B cell (primary cell): ENCODE results near the gene RPTOR. TPM values are rescaled to one million over a fixed set of nuclear protein-coding genes. Genes with fewer than 3 reads are reported as not detected.

Experiments
- ATAC-seq: fragments of 200-7000 bp; cut with Tn5 transposase; one replicate; pipeline ENCODE4 v1.10.0; 2021; ENCODE audit warnings: low read depth, mild to moderate bottlenecking, moderate number of reproducible peaks, moderate library complexity
- CTCF ChIA-PET: fragments of 350-600 bp; sonication (Branson Sonifier 250); formaldehyde crosslinking; loops from one replicate; lab custom pipeline; 2021; ENCODE audit warnings: antibody characterized with exemption, inconsistent platforms; lab: Charles Lee
- POLR2A ChIA-PET: fragments of 350-600 bp; sonication (Branson Sonifier 250); formaldehyde crosslinking; loops from one replicate; lab custom pipeline; 2021; ENCODE audit warnings: antibody characterized with exemption; lab: Charles Lee
- DNase-seq: peaks from one replicate; pipeline ENCODE4 v3.0.0; 2013
- H2AFZ ChIP-seq: 2 replicates; pipeline ENCODE4 v1.6.1; 2012; ENCODE audit warnings: mild to moderate bottlenecking, low read depth, low read length; ENCODE audit not compliant: insufficient read depth, poor library complexity, severe bottlenecking
- H3K27ac ChIP-seq, 2 donors: 1 replicate in 1 of 2; 2 replicates in 1 of 2; pipeline ENCODE4 v1.5.1; 2012 to 2013; ENCODE audit warnings: low read length in 2 of 2, mild to moderate bottlenecking in 2 of 2, moderate library complexity in 1 of 2
- H3K27me3 ChIP-seq, 4 experiments: fragments of 200-600 bp in 1 of 4; sonication (generic) in 1 of 4; replicated peaks in 1 of 4; 1 replicate in 2 of 4; 2 replicates in 2 of 4; pipeline versions ENCODE4 v1.6.1 to v1.7.0; 2013 to 2016; ENCODE audit warnings: low read length in 3 of 4, mild to moderate bottlenecking in 2 of 4, mixed read lengths in 1 of 4, moderate library complexity in 1 of 4; ENCODE audit not compliant: insufficient read depth in 4 of 4, control insufficient read depth in 3 of 4; ENCODE audit errors: control extremely low read depth in 1 of 4
- H3K36me3 ChIP-seq, 2 experiments: replicated peaks in 1 of 2; 1 replicate in 1 of 2; 2 replicates in 1 of 2; pipeline versions ENCODE4 v1.6.1 to v1.7.1; 2013; ENCODE audit warnings: low read length in 1 of 2; ENCODE audit not compliant: insufficient read depth in 2 of 2, control insufficient read depth in 1 of 2; ENCODE audit errors: control extremely low read depth in 1 of 2, extremely low read depth in 1 of 2
- H3K4me1 ChIP-seq, 2 donors: fragments of 200-600 bp in 1 of 2; sonication (generic) in 1 of 2; 1 replicate in 1 of 2; 2 replicates in 1 of 2; pipeline versions ENCODE4 v1.5.1 to v1.6.1; 2013 to 2017; ENCODE audit warnings: low read length in 2 of 2; ENCODE audit not compliant: control insufficient read depth in 2 of 2, insufficient read depth in 2 of 2
- H3K4me2 ChIP-seq: replicated peaks from 2 replicates; pipeline ENCODE3; 2012; ENCODE audit warnings: mild to moderate bottlenecking, low read depth, low read length; ENCODE audit not compliant: poor library complexity, severe bottlenecking
- H3K4me3 ChIP-seq, 5 experiments: fragments of 200-600 bp in 1 of 5; sonication (generic) in 1 of 5; 1 replicate in 3 of 5; 2 replicates in 2 of 5; pipeline versions ENCODE4 v1.5.1 to v1.7.0; 2011 to 2016; ENCODE audit warnings: low read length in 4 of 5, mild to moderate bottlenecking in 4 of 5, low read depth in 2 of 5, control low read depth in 1 of 5, moderate library complexity in 1 of 5; ENCODE audit not compliant: insufficient read depth in 1 of 5; ENCODE audit errors: control extremely low read depth in 1 of 5, extremely low read depth in 1 of 5
- H3K79me2 ChIP-seq: fragments of 200-600 bp; sonication (generic); one replicate; pipeline ENCODE4 v1.6.0; 2016; ENCODE audit warnings: low read length; ENCODE audit not compliant: control insufficient read depth, insufficient read depth
- H3K9ac ChIP-seq: fragments of 200-600 bp; sonication (generic); 2 replicates; pipeline ENCODE4 v1.6.1; 2017; ENCODE audit warnings: mild to moderate bottlenecking, low read length, moderate library complexity
- H3K9me3 ChIP-seq, 3 donors: one replicate each; pipeline versions ENCODE4 v1.6.1 to v1.7.1; 2013; ENCODE audit warnings: low read length in 2 of 3; ENCODE audit not compliant: control insufficient read depth in 2 of 3, insufficient read depth in 1 of 3; ENCODE audit errors: control extremely low read depth in 1 of 3
- H4K20me1 ChIP-seq: 2 replicates; pipeline ENCODE4 v1.6.0; 2012; ENCODE audit warnings: mild to moderate bottlenecking, low read length; ENCODE audit not compliant: insufficient read depth, control insufficient read depth, poor library complexity, severe bottlenecking
- H3K27ac Mint-ChIP-seq: one replicate; pipeline ENCODE4 v1.8.0; 2021; ENCODE audit warnings: mixed read lengths
- H3K27me3 Mint-ChIP-seq: one replicate; pipeline ENCODE4 v1.8.0; 2021; ENCODE audit warnings: mixed read lengths
- H3K4me1 Mint-ChIP-seq: one replicate; pipeline ENCODE4 v1.8.0; 2021; ENCODE audit warnings: mixed read lengths
- H3K4me3 Mint-ChIP-seq: one replicate; pipeline ENCODE4 v1.8.0; 2021; ENCODE audit warnings: mixed read lengths
- H3K9me3 Mint-ChIP-seq: one replicate; pipeline ENCODE4 v1.8.0; 2022; ENCODE audit warnings: mixed read lengths; ENCODE audit not compliant: insufficient read depth
- CTCF ChIP-seq: fragments of 200-600 bp; IDR thresholded peaks from one replicate; pipeline ENCODE4 v1.8.0; 2022; ENCODE audit warnings: antibody characterized with exemption, mild to moderate bottlenecking
- EZH2 ChIP-seq: IDR thresholded peaks from 2 replicates; pipeline ENCODE4 v1.6.1; 2012; ENCODE audit warnings: borderline replicate concordance, low read depth, mild to moderate bottlenecking, moderate library complexity, low read length; ENCODE audit not compliant: insufficient read depth, poor library complexity, severe bottlenecking
- WGBS: methylation state at CpG from one replicate; pipeline ENCODE4 v1.1.5; 2013; ENCODE audit warnings: missing lambda C conversion rate; ENCODE audit not compliant: insufficient coverage; 5-methylcytosine and 5-hydroxymethylcytosine counted together
- intact Hi-C: fragments of 100-400 bp; cut with micrococcal nuclease; formaldehyde crosslinking; loops from one replicate; pipeline ENCODE4 v1.10.0; 2022
- polyA plus RNA-seq: library from polyadenylated mRNA; depleted of rRNA; stranded (reverse); fragments of >200 nt; gene quantifications from 2 replicates; pipeline ENCODE4 v1.2.3, GENCODE V29; 2012
- total RNA-seq, 2 donors: library from RNA; stranded (reverse); fragments of 120-200 nt in 1 of 2; gene quantifications; 1 replicate in 1 of 2; 2 replicates in 1 of 2; pipeline versions ENCODE4 v1.2.3 to v1.2.4, GENCODE V29; 2013 to 2022

The RPTOR gene
- total and polyA plus RNA-seq, 2 donors (not counting 1 experiment from before 2014, with no cell fraction given), result 13.4 to 58.8 TPM

GRCh38 chr17:80676564-80676963 lies 131.9 kb downstream of the RPTOR start:
- intact Hi-C loops, result no loop called here
- Histone ChIP-seq H3K9ac (no peak overlapping the region), H4K20me1 (peaks cover 14% of the 10 kb centered on the region), H3K4me1 (peaks cover 13 to 20% of the 10 kb centered on the region in 2 donors), H3K79me2 (peaks cover 59% of the 10 kb centered on the region), H3K4me2 (no peak overlapping the region), H3K27me3 (no peaks in the 10 kb centered on the region), H3K4me3 (no peak overlapping the region), H2AFZ (no peak overlapping the region), H3K36me3 (no peaks in the 10 kb centered on the region), H3K9me3 (peaks cover 0 to 5% (median 0%) of the 10 kb centered on the region in 3 donors), H3K27ac (no peak overlapping the region)
- no peak for ATAC-seq
- ChIA-PET CTCF (no interaction called here), POLR2A (no interaction called here)
- no peaks in the 10 kb centered on the region for H3K27me3 Mint-ChIP-seq
- H3K9me3 Mint-ChIP-seq, result no peaks in the 10 kb centered on the region
- 100% methylated on average over 8 of the region's 9 CpGs for WGBS
- DNase-seq, result no peak
- no peak overlapping the region for H3K27ac Mint-ChIP-seq
- H3K4me3 Mint-ChIP-seq, result no peak overlapping the region
- TF ChIP-seq CTCF, result no peak
- TF ChIP-seq EZH2, result no peak
- peaks cover 30% of the 10 kb centered on the region for H3K4me1 Mint-ChIP-seq

GRCh38 chr17:80677214-80677756 lies 132.6 kb downstream of the RPTOR start:
- H3K4me3 Mint-ChIP-seq, result no peak overlapping the region
- no peak overlapping the region for H3K9ac ChIP-seq
- CTCF ChIA-PET, result no interaction called here

More at GRCh38 chr17:80677214-80677756, 132.6 kb downstream of the RPTOR start:
- Mint-ChIP-seq H3K9me3 (no peaks in the 10 kb centered on the region), H3K27ac (no peak overlapping the region), H3K27me3 (no peaks in the 10 kb centered on the region), H3K4me1 (peaks cover 30% of the 10 kb centered on the region)
- TF ChIP-seq EZH2, result no peak
- peaks cover 12% of the 10 kb centered on the region for H4K20me1 ChIP-seq
- intact Hi-C loops, result no loop called here
- no peak overlapping the region for H3K4me3 ChIP-seq
- H3K79me2 ChIP-seq, result peaks cover 52% of the 10 kb centered on the region
- H3K4me2 ChIP-seq, result no peak overlapping the region
- 100% methylated on average over 3 of the region's 3 CpGs for WGBS
- no peak overlapping the region for H2AFZ ChIP-seq
- no peaks in the 10 kb centered on the region for H3K36me3 ChIP-seq
- ATAC-seq (no peak), DNase-seq (no peak)
- H3K27me3 ChIP-seq, result no peaks in the 10 kb centered on the region
- H3K27ac ChIP-seq, result no peak overlapping the region
- H3K4me1 ChIP-seq, result peaks cover 13 to 20% of the 10 kb centered on the region in 2 donors
- peaks cover 0 to 2% (median 0%) of the 10 kb centered on the region in 3 donors for H3K9me3 ChIP-seq
- POLR2A ChIA-PET, result no interaction called here
